OCI-LY3 (cell line): ENCODE data around the gene ITGA11.

Experiments used
- CTCF ChIP-seq: fragments of 200-600, 300-600 bp; sonication (generic); IDR thresholded peaks from 2 replicates; pipeline ENCODE4 v1.5.1; 2014; ENCODE audit warnings: antibody characterized with exemption, low read length, low read depth
- EZH2phosphoT487 ChIP-seq: fragments of 200-600 bp; shearing (Covaris generic); IDR thresholded peaks from 2 replicates; pipeline ENCODE4 v1.6.1; 2018; ENCODE audit warnings: antibody characterized with exemption, mixed run types, low read depth

- TF ChIP-seq CTCF: no peak
- no peak for TF ChIP-seq EZH2phosphoT487
These were observed 23.0 kb downstream of the ITGA11 start for GRCh38 chr15:68408971-68409370.
